HG03045 (cell line): ENCODE results near the gene TXLNB.
A peak's percentile ranks its signal among the peaks of the same experiment; 100 is the strongest.

ENCODE experiments used
- ATAC-seq: cut with Tn5 transposase; IDR thresholded peaks from one replicate; pipeline ENCODE4 v1.9.1; 2021; ENCODE audit warnings: mild to moderate bottlenecking, moderate library complexity; ENCODE audit not compliant: unreplicated experiment

Gene TXLNB

DNA sequence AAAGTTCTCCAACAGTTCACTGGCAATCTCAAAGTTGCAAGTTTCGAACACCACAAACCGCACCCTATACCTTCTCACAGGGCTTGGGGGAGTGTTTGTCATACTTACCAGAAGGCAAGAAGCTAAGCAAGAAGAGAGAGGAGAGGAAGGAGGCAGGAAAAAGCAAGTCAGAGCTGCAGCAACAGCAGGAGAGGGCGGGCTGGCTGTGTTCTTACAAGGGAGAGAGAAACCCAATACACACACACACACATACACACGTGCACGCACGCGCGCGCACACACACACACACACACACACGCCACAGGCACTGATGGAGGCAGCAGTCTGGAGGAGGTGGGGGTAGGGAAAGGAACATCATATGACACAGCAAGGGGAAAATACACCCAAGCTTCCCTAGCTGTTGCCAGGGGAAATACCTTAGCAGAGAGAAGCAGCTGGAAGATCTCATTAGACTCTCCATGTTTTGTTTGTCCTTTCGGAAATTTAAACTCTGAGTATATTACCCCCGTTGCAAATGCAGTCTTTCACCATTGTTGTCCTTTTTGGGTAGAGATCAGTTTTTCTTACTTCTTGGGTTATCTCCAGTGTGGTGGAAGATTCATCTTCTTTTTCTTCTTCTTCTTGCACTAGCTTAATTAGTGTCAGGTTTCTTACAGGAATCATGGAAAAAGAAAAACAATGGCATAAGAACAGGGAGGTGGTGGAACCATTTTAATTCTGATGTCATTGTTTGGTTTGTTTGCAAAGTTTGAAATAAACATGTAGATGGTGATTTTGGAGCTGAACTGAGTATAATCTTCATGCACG lies at the start of gene TXLNB:
TSS of gene TXLNB (minus strand) at position 186 of the 807 bp plus-strand sequence. CDS start 3,099 bp downstream, outside the sequence.
- ATAC-seq = peak; percentile 70

DNA sequence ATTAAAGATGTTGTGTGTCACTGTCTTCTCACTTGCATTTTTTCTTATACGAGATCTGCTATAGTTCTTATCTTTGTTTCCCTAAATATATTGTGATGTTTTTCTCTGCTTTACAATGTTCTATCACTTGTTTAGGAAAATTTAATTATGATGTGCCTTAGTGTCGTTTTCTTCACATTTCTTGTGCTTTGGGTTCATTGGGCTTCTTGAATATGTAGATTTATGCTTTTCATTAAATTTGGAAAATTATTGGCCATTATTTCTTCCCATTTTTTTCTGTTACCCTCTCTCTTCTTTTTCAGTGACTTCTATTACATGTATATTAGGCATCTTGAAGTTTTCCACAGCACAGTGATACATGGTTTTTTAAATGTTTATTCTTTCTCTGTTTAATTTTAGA lies 49.3 kb upstream of the TXLNB start:
- ATAC-seq = no peak

DNA sequence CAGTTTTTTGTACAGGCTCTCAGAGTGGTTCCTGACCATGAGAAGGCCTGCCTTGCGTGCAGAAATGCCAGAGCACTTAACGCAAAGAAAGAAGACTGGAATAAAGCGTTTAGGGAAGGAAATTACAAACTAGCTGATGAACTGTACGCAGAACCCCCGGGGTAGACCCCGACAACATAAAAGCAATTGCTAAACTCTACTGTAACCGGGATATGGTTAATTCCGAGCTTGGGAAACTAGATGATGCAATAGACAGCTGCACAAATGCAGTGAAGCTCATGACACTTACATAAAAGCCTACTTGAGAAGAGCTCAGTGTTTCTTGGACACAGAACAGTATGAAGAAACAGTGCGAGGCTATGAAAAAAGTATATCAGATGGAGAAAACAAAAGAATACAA lies 47.0 kb upstream of the TXLNB start:
- no peak for ATAC-seq

DNA sequence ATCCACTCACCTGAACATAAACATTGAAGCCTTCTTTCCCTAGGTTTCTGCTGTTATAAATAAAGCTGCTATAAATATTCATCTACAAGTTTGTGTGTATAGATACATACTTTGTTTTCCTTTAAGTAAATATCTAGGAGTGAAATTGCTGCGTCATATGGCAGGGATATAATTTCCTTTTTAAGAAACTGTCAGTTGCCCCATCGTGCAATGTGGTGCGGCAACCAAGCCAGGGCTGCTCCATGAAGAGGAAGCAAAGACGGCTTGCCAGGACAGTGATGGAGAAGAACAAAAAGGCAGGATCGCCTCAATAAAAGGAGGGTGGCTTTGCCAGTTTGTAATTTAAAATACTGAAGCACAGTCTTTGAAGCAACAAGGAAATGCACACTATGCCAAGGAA lies 46.0 kb upstream of the TXLNB start:
- ATAC-seq = no peak

DNA sequence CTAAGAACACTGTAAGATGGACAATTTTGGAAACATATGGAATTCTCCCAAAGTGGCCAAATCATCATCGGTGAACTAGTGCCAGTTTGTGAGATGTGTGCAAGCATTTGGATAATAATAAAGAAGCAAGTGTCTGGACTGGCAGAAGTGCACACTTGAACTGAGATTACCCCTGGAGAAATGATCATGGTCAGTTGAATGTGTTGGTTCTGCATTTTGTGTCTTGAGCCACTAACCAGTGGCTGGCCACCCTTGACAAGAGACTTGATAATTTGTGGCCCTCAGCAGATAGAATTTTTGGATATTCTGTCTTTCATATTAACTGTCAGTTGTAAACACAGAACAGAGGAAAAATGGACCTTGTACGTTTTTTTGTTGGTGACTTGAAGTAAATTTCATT lies 45.2 kb upstream of the TXLNB start:
- ATAC-seq = no peak

DNA sequence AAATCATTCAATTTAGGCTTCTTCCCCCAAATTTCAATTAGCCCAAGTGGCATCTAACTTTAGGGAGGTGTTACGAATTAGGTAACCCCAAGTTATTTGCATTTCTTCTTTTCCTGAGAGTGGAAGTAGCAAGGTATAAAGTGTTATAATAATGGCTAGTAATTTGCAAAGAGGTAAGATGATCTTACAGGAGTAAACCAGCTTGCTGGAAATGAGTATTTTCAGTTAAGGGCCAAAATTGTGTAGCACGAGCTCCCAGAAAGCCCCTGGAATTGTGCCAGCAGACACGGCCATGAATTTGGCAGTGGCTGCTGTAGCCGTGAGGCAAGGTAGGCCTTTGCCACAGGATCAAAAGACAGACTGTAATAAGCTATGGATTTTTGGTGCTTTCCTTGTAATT lies 44.7 kb upstream of the TXLNB start:
- ATAC-seq = no peak

DNA sequence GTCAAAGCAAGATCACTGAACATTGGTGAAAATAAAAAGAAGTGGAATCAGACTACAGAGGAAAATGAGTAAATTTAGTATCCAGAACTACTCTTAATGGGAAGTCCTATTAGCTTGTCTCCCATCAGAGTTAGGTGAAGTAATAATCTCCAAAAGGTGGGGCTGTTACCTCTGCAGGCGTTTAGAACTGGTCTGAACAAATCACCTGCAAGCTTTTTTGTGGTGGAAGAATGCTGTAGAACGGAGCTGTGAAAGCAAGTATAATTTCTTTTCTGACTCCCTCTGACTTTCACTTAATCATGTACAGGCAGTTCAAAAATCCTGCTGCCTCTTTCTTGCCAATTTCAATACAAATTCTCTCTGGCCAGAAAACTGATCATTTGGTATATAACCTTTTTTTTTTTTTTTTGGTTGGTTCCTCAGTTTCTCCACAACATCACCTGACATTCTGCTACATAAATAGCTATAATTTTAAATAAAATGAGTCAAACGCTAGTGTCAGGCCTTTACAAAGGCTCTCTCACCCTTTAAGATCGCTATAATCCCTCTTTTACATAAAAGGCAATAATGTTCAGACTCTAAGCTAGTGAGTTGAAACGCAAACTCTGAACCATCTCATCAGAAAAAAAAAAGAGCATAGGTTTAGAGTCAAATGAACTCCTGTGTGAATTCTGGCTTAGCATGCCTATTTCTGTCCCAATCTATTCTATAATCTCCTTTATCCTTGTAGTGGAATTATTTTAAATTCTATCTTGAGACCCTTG lies 43.8 kb upstream of the TXLNB start:
- ATAC-seq = no peak

DNA sequence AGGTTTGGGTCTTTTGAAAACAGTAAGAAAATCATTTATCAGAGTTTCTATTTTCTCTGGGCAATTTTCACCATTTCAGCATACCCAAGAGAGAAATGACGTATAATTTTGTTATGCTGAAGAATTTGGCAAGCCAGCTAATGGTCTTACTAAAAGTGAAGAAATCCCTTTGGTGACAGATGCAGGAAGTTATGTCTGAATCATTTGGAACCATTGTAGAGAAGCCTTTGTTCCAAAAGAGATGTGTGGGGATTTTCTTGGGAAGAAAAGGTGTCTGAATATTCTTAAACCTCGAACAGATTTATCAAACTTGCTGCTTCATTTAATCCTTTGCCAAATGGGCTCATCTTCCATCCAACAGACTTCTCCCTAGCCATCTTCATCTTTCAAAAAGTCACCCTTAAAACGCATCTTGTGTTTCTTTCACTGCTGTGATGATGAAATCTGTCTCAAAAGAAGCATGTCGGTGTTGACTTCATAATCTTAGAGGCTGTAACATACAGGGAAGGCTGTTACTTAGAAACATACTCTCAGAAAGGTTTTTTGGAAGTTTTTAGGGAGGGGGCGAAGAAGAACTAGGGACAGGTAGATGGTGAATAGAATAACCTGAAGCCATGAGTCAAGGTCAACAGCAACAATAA lies 43.1 kb upstream of the TXLNB start:
- no peak for ATAC-seq

DNA sequence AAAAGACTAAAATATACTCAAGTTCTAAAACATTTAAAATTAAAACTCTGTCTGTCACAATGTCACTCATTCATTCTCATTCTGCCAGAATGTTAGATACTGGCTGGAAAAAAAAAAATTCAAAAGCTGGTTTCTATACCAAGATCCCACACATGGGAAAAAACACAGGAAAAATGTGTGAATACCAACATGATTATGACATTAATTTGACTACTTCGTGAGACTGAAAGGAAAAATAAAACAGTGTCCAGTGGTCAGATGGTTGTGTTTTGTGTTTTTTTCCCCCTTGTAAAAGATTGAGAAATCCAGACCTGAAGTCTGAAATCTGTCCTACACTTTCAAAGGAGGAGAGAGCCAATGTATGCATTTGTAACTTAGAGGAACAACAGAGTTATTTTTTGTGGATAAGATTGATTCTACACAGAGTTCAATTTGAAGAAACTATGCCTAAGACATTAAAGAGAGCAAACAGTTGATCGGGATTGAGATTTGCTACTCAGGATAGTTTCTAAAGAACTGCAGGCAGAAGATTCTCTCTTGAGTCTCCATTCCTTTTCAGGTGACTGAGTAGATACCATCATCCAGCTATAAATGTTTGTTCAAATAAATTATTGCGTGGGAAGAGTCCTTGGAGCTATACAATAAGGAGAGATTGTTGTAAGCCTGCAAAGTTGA lies 39.2 kb upstream of the TXLNB start:
- no peak for ATAC-seq

DNA sequence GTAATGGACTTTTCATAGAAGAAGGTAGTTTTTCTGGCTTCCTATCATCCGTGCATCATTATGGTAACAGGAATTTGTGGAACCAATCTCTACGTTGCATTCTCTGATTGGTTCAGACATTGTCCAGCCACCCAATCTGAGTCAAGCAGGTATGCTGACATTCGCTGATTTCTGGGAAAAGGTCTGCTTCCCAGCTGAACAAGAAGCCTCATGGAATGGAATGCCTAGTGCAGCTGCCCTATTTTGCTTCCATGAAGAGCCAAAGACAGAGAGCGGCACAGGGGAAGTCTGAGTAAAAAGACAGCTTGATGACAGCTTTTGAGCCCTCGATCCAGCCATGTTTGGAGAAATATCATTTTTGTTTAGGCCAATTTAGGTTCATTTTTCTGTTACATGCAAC lies 38.5 kb upstream of the TXLNB start:
- ATAC-seq = no peak

DNA sequence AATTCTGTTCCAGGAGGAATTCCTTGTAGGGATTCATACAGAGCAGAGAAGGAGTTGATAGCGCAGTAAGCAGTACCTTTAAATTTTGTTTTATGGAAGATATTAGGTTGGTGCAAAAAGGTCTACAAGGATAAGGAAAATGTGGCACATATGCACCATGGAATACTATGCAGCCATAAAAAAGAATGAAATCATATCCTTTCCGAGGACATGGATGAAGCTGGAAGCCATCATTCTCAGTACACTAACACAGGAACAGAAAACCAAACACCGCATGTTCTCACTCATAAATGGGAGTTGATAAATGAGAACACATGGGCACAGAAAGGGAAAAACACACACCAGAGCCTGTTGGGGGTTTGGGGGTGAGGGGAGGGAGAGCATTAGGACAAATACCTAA lies 37.4 kb upstream of the TXLNB start:
- ATAC-seq = no peak

DNA sequence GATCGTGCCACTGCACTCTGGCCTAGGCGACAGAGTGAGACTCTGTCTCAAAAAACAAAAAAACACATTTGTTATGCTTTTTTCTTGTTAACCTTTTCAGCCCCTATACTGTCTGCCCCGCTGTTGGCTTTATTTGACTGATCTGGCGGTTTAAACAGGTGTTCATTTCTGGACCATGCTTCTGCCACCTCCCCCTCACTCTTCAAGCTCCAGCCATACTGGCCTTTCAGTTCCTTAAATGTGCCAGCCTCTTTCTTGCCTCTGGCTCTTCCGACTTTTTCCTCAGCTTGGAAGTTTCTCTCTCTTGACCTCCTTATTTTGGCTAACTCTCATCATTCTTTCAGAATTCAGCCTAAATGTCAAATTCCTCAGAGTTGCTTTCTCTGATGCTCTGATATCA lies 35.2 kb upstream of the TXLNB start:
- peak; percentile 41 for ATAC-seq

DNA sequence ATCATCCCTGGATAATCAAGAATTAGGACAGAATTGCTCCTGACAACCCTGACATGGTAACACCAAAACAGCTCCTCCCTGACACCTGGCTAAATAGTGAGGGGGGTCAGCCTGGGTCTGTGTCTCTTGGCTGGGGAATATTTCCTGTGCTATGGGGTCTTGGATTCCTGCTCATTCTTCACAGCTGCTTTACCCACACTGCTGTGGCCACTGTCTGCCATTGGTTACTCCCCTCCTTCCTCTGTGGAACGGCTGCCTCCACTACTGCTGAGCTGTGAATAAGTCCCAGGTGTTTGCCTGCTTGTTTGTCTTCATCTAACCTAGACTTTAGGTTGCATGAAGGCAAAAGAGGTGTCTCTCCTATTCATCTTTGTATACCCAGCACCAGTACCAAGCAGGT lies 33.9 kb upstream of the TXLNB start:
- no peak for ATAC-seq

DNA sequence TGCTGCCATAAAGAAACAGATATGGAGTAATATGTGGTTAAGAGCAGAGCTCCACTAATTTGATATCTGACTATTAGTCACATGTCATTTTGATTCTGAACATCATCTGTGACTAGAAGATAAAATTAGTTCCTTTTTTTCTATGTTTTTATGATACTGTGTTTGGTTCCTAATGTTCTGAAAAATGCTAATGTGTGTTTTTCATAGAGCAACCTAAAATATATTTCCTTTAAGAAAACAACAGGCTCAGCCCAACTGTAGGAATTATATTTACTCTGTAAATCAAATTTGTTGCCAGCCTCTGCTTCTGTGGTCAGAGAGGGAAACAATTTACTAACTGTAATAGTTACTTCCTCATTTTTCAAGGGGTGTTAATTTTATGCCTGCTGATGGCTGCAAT lies 33.3 kb upstream of the TXLNB start:
- no peak for ATAC-seq

DNA sequence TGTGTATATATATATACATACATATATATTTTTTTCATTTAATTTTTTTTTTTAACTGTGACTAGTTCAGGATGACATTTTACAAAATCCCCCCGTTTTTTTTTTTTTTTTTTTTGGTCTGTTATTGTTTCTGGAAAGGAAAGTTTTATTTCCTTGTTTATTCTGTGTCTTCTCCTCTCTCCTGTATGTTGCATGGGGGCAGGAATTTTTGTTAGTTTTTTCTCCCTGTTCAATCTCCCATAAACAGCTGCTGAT lies 32.4 kb upstream of the TXLNB start:
- no peak for ATAC-seq

DNA sequence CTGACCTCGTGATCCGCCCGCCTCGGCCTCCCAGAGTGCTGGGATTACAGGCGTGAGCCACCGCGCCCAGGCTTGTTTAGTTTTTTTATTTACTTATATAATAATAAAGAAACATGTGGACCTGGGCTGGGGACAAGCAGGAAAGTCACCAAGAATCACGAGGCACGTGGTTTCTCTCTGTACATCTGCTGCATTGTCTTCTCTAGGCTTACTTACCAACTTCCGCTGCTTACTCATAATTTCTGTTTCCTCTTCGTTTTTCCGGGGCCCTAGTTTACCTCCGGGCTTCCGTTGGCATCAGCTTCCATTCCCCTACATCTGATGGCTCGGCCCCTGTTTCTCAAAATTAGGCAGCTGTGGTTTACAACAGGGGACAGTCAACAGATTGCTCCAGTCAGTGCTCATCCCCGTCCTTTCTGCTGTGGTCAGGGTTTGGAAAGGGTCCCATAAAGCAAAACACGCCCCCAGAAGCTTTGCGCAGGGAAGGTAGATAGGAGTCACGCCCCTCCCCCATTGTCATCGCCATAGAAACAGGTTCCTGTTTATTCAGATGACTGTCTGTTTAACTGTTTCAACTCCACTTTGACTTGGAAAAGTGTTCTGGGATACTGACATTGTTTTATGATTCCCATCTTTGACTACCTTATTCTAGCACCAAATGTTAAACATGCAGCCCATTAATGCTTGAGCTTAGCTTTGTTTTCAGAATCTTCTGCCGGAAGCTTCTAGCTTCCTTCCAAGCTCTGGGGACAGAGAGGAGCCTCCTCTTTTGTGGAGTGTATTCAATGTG lies 31.9 kb upstream of the TXLNB start:
- peak; percentile 45 for ATAC-seq

DNA sequence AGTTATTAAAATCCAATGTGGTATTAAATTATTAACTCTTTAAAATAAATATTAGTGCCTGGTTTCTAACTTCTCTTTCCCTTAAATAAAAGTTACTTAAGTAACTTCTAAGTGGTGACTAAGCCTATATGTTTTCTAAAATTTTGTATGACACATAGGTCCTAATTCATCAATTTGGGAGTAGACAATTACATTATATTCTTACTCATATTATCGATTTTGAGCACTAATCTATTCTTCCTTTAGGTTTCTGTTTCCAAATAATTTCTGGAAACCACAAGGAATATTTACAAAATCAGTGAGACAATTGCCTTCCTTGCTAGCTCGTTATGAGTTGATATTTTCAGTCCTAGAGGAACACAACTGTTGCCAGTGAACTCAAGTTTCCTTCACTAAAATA lies 28.3 kb upstream of the TXLNB start:
- no peak for ATAC-seq

DNA sequence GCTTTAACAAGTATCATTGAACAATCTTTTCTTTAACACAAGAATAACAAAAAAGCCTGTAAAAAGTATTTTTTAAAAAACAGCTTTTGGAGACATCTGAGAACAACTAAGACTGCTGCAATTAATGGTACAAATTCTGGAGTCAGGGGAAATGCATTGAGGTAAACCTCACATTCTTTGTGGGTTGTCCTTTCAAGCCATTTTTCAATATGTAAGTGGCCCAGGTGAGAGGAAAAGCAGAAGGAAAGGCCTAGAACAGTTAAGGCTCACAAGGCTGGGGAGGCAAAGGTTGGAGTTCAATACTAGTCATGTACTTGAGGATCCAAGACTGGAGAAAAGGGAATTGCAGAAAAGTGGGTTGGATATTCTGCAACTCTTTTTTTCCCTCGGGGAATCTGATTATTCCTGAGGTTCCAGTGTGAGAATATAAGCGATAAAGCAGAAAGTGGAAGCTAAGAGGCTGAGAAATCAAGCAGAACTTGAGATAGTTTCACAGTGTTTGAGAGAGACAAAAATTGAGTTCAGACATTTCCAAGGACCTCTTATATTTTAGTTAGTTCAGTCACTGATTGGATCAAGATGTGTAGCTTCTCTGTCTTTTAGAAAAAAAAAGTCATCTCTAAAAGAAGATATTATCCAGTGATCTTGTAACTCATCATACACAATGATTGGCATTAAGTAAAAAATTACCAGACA lies 25.0 kb upstream of the TXLNB start:
- ATAC-seq = no peak

DNA sequence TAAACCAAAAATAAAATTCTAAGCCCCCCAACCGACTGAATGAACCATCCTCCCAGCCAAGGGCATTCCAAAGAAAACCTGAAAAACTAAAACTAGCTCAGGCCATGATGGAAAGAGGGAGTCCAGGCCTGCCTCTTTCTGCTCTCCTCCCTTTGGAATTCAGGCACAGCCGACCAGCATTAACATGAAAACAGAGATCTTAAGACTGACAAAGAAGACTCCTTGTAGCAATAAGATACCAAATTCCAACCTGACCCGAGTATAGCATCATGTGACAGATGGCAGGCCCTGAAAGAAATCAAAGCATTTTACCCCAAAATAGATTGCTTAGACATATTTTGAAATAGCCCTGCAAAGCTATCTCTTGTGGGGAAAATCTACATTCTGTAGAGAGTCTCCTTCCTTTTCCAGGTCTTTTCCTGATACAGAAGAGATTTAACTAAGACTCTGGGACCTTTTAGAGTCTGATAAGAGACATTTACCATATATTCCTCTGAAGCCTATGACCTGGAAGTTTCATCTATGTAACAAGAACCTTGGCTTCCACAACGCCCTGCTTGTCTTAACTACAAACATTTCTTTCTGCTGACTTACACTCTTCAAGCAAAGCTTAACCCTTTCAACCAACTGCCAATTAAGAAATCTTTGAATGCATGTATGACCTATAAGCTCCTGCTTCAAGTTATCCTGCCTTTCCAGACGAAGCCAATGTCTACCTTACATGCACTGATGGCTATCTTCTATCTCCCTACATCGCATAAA lies 22.2 kb upstream of the TXLNB start:
- ATAC-seq = no peak

DNA sequence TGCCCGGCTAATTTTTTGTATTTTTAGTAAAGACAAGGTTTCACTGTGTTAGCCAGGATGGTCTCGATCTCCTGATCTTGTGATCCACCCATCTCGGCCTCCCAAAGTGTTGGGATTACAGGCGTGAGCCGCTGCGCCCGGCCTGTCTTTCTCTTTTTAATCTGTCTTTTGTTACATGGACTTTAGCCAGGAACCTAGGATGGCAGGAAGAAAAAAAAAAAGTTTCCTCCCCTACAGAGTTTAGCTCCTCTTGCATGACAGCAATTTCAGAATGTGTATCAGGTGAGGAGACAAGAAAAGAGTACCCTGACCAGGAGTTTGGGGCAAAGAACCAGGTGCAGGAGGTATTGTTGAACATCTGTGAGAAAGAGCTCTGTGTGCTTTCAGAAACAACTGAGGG lies 21.4 kb upstream of the TXLNB start:
- ATAC-seq = no peak
